PC-3 (cell line): ENCODE results near the gene ZNF256.

Experiments used
- EZH2 ChIP-seq: fragments of 300-600 bp; sonication (generic); IDR thresholded peaks from one replicate; pipeline ENCODE4 v1.6.1; 2017; ENCODE audit warnings: antibody characterized with exemption, mild to moderate bottlenecking, low read length; ENCODE audit not compliant: unreplicated experiment
- EZH2phosphoT487 ChIP-seq: fragments of 300-600 bp; sonication (generic); IDR thresholded peaks from 2 replicates; pipeline ENCODE4 v1.6.1; 2018; ENCODE audit warnings: mild to moderate bottlenecking, antibody characterized with exemption, low read length, borderline replicate concordance
- TF ChIP-seq, protein P1 (sequence below): fragments of 300-600 bp; sonication (generic); conservative IDR thresholded peaks from 2 replicates; pipeline ENCODE4 v1.5.1; 2017; ENCODE audit warnings: antibody characterized with exemption, low read depth, mild to moderate bottlenecking, low read length

DNA sequence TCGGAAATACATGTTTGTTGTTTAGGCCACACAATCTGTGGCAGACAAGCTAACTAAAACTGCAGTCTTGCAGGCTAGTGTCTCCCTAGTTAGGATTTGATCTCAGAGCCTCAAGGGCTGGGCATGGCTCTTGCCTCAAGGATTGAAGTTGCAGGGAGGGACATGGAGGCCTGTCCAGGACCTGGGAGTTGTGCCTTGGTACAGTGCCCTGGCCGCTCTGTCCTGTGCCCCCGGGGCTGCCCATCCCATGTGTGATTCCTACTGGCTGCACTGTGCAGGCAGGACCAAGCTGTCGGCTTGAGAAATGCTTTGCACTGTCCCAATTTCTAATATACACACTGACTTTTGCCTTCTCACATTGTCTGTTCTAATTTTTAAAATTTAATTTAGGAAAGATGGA lies 7.5 kb upstream of the ZNF256 start:
- TF ChIP-seq, protein P1, sequence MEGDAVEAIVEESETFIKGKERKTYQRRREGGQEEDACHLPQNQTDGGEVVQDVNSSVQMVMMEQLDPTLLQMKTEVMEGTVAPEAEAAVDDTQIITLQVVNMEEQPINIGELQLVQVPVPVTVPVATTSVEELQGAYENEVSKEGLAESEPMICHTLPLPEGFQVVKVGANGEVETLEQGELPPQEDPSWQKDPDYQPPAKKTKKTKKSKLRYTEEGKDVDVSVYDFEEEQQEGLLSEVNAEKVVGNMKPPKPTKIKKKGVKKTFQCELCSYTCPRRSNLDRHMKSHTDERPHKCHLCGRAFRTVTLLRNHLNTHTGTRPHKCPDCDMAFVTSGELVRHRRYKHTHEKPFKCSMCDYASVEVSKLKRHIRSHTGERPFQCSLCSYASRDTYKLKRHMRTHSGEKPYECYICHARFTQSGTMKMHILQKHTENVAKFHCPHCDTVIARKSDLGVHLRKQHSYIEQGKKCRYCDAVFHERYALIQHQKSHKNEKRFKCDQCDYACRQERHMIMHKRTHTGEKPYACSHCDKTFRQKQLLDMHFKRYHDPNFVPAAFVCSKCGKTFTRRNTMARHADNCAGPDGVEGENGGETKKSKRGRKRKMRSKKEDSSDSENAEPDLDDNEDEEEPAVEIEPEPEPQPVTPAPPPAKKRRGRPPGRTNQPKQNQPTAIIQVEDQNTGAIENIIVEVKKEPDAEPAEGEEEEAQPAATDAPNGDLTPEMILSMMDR, result no peak
- TF ChIP-seq EZH2 (no peak), EZH2phosphoT487 (no peak)
